NCI-H187 treated with DMSO at 0.1 percent for 48 hours (cell line): ENCODE data around the gene TAF7.
"Not testable (repeated sequence)": the region's sequence is repeated elsewhere in the genome, so short reads cannot be mapped to it uniquely, and the experiment has no call there.

Experiments
- DNase-seq: peaks from one replicate; lab custom pipeline; 2025; lab: John Stamatoyannopoulos, UW

Gene TAF7, protein sequence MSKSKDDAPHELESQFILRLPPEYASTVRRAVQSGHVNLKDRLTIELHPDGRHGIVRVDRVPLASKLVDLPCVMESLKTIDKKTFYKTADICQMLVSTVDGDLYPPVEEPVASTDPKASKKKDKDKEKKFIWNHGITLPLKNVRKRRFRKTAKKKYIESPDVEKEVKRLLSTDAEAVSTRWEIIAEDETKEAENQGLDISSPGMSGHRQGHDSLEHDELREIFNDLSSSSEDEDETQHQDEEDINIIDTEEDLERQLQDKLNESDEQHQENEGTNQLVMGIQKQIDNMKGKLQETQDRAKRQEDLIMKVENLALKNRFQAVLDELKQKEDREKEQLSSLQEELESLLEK

DNA sequence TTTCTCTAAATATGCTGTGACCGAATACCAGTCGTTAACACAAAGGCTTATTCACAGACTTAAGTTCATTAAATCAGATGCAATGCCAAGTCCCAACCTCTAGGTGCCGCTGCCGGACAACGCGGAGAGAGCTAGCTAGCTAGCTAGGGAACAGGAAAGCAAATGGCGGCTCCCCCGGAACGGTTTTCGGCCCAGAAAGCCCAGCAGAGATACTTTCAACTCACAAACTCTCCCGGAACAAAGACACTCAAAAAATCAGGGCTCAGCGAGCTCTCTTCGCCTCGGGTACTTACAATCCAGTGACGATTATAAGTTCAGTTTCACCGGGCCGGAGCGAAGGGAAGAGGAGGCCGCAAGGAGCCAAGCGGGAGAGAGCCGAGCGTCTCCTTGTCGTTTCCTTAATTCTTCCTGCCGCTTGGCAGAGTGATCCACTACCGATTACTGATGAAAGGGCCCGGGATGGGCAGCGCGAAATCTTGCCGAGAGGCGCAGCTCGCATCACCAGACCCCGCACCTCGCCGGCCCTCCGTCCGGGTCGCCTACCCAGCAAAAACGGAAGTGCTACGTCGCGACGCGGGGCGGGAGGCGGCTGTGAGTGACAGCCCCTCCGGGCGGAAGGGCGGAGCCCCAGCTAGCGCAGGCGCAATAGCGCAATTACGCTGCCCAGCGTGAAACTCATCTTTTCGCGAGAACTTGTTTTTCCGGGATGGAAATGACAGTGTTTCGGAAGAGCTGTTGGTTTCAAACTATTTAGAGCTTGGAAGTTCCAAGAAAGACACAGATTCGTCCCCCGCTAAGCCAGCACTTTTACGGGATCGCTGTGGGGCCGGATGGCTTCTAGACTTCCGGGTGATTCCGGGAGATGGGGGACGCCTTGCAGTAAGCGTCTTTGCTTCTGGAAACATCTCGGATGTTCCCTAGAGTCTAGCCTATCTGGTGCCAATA, at the start of gene TAF7:
TSS of gene TAF7 (minus strand) at position 560 of the 945 bp plus-strand sequence. CDS start 740 bp downstream, outside the sequence.
- DNase-seq = peak; percentile 55

DNA sequence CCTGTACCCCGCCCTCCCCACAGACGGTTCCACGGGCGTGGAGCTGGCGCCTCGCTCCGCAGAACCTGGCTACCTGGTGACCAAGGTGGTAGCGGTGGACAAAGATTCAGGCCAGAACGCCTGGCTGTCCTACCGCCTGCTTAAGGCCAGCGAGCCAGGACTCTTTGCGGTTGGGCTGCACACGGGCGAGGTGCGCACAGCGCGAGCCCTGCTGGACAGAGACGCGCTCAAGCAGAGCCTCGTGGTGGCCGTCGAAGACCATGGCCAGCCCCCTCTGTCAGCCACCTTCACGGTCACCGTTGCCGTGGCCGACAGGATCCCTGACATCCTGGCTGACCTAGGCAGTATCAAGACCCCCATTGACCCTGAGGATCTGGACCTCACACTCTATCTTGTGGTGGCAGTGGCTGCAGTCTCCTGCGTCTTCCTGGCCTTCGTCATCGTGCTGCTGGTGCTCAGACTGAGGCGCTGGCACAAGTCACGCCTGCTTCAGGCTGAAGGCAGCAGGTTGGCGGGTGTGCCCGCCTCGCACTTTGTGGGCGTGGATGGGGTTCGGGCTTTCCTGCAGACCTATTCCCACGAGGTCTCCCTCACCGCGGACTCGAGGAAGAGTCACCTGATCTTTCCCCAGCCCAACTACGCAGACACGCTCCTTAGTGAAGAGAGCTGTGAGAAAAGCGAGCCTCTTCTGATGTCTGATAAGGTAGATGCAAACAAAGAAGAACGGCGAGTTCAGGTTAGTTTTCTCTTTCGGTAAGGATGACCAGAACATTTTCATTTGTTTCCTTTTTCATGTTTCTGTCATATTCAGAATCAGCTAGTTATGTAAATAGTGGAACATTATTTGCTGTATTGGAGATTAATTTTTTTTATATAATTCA, 45.7 kb upstream of the TAF7 start:
- DNase-seq = no peak

DNA sequence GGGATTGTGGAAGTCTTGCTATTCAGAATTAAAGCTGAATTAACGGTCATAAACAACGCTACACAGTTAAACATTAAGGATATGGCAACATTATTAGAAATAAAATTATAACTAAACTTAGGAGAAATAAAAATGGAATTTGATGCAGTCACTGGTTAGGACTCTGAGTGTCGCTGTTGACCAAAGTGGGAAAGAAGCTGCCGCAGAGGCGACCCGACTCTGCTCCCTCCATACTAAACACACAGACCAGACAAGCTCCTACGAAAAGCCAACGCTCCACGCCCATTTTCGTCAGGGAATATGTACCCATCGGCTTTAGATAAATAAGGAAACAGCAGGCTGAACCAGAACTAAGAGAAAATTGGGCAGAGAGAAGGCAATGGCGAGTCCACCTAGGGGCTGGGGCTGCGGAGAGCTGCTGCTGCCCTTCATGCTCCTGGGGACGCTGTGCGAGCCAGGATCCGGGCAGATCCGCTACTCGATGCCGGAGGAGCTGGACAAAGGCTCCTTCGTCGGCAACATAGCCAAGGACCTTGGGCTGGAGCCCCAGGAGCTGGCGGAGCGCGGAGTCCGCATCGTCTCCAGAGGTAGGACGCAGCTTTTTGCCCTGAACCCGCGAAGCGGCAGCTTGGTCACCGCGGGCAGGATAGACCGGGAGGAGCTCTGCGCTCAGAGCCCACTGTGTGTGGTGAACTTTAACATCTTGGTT, 43.5 kb upstream of the TAF7 start, which contains the start of gene PCDHGA5:
TSS of gene PCDHGA5 (plus strand) at position 211 of the 709 bp plus-strand sequence. CDS start at position 380, 169 bp downstream.
- no peak for DNase-seq

DNA sequence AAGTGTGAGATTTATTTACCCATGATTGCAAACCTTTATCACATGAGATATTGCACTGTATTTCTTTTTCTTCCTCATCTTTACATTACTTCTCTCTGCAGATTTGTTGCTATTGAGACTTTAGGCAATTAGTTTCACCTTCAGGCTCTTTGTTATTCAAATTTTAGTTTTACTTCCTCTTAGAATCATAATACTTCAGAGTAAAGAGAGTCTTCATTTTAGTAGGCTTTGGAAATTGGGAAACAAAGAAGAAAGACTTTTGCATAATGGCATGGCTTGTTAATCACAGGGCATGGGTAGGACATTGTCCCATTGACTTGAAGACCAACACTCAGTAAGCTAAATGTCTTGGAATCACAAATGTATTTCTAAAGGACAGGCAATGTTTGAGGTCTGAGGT, 42.1 kb upstream of the TAF7 start:
- DNase-seq = no peak

DNA sequence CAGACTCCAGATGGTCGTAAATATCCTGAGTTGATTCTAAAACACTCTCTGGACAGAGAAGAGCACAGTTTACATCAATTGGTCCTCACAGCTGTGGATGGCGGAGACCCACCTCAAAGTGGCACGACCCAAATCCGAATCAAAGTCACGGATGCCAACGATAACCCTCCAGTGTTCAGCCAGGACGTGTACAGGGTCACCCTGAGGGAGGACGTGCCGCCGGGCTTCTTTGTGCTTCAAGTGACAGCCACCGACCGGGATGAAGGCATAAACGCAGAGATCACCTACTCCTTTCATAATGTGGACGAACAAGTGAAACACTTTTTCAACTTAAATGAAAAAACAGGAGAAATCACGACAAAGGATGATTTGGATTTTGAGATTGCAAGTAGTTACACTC, 40.1 kb upstream of the TAF7 start:
- DNase-seq = no peak

DNA sequence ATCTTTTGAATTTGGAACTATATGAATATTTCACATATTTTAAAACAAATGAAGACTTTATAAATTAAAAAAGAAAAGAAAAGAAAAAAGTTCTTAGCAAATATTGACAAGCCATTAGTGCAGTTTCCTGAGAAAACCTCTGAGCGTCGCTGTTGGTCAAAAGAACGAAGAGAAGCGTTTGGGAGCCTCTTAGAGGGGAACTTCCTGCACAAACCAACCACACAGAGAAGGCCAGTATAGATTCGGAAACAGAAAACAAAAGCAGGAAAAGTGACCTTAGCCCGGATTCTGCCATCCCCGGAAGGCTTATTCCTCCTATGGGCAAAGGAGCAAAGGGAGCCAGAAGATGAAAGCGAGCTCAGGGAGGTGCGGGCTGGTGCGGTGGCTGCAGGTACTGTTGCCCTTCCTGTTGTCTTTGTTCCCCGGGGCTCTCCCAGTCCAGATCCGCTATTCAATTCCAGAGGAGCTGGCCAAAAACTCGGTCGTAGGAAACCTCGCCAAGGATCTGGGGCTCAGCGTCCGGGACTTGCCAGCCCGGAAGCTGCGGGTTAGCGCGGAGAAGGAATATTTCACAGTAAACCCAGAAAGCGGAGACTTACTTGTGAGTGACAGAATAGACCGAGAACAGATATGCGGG, 39.3 kb upstream of the TAF7 start, which contains the start of gene PCDHGB2:
TSS of gene PCDHGB2 (plus strand) at position 205 of the 637 bp plus-strand sequence. CDS start at position 347, 142 bp downstream.
- no peak for DNase-seq

DNA sequence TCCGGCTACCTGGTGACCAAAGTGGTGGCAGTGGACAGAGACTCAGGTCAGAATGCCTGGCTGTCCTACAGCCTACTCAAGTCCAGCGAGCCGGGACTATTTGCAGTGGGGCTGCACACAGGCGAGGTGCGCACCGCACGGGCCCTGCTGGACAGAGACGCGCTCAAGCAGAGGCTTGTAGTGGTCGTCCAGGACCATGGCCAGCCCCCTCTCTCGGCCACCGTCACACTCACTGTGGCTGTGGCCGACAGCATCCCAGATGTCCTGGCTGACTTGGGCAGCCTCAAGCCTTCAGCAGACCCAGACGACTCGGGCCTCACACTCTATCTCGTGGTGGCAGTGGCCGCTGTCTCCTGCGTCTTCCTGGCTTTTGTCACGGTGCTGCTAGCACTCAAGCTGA, 36.4 kb upstream of the TAF7 start:
- no peak for DNase-seq

DNA sequence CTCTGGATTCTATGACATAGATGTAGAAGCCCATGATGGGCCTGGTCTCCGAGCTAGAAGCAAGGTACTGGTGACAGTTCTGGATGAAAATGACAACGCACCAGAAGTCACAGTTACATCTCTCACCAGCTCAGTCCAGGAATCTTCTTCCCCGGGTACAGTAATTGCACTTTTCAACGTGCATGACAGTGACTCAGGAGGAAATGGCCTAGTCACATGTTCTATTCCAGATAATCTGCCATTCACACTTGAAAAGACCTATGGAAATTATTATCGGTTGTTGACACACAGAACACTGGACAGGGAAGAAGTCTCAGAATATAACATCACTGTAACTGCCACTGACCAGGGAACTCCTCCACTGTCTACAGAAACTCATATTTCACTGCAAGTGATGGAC, 35.5 kb upstream of the TAF7 start:
- DNase-seq = no peak

DNA sequence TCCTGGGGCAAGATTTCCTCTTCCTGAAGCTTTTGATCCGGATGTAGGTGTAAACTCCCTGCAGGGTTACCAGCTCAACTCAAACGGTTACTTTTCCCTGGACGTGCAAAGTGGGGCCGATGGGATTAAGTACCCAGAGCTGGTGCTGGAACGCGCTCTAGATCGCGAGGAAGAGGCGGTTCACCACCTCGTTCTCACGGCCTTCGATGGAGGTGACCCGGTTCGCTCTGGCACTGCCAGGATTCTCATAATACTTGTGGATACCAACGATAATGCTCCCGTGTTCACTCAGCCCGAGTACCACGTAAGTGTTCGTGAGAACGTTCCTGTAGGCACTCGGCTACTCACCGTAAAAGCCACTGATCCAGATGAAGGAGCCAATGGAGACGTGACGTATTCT, 35.1 kb upstream of the TAF7 start:
- DNase-seq = no peak

DNA sequence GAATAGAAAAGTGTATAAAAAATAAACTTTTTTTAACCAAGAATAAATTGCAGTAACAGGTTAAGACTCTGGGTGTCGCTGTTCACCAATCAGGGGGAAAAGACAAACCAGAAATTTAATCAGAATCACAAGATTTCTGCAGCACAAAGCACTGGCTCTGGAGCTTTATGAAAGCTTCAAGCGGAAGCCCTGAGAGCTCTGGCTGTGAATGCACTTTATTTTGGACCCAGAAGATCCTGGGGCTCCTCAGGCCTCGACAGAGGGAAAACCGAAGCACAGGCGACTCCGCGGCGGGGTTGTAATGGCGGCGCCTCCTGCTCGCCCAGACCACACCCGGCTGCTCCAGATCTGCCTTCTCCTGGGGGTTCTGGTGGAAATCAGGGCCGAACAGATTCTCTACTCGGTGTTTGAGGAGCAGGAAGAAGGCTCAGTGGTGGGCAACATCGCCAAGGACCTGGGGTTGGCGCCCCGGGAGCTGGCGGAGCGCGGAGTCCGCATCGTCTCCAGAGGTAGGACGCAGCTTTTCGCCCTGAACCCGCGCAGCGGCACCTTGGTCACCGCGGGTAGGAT, 34.4 kb upstream of the TAF7 start, which contains the start of gene PCDHGA4:
TSS of gene PCDHGA4 (plus strand) at position 122 of the 570 bp plus-strand sequence. CDS start at position 209, 87 bp downstream.
- DNase-seq = no peak

DNA sequence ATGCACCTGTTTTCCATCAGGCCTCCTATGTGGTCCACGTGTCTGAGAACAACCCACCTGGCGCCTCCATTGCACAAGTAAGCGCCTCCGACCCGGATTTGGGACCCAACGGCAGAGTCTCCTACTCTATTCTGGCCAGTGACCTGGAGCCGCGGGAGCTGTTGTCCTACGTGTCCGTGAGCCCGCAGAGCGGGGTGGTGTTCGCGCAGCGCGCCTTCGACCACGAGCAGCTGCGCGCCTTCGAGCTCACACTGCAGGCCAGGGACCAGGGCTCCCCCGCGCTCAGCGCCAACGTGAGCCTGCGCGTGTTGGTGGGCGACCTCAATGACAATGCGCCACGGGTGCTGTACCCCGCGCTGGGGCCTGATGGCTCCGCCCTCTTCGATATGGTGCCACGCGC, 31.0 kb upstream of the TAF7 start:
- DNase-seq = no peak

DNA sequence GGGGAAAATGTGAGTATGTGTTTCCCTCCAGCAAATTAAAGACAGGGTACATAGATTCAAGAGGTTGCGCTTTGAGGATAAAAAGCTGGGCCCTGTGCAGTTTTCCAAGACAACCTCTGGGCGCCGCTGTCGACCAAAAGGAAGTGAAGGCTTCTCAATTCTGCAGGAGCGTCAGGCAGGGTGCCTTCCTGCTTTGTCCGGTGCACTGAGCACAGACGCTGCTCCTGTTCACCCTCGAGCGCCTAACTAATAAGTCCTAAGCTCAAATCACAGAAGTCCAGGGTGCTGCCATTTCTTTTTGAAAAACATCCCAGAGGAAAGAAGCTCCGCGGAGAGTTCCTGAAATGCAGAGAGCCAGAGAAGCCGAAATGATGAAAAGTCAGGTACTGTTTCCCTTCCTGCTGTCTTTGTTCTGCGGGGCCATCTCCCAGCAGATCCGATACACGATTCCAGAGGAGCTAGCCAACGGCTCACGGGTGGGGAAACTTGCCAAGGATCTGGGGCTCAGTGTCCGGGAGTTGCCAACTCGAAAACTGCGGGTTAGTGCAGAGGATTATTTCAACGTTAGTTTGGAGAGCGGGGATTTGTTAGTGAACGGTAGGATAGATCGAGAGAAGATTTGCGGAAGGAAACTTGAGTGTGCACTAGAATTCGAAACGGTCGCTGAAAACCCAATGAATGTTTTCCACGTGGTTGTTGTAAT, 29.5 kb upstream of the TAF7 start, which contains the start of gene PCDHGB1:
TSS of gene PCDHGB1 (plus strand) at position 183 of the 703 bp plus-strand sequence. CDS start at position 345, 162 bp downstream.
- DNase-seq = no peak

DNA sequence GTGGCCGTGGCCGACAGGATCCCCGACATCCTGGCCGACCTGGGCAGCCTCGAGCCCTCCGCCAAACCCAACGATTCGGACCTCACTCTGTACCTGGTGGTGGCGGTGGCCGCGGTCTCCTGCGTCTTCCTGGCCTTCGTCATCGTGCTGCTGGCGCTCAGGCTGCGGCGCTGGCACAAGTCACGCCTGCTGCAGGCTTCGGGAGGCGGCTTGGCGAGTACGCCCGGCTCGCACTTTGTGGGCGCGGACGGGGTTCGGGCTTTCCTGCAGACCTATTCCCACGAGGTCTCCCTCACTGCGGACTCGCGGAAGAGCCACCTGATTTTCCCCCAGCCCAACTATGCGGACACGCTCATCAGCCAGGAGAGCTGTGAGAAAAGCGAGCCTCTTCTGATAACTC, 25.4 kb upstream of the TAF7 start:
- not testable (repeated sequence) for DNase-seq

DNA sequence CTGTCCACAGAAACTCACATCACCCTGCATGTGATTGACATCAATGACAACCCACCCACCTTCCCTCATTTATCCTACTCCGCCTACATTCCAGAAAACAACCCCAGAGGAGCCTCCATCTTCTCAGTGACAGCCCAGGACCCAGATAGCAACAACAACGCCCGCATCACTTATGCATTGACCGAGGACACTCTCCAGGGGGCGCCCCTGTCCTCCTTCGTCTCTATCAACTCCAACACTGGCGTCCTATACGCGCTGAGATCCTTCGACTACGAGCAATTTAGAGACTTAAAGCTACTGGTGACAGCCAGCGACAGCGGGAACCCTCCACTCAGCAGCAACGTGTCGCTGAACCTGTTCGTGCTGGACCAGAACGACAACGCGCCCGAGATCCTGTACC, 24.7 kb upstream of the TAF7 start:
- DNase-seq = no peak

DNA sequence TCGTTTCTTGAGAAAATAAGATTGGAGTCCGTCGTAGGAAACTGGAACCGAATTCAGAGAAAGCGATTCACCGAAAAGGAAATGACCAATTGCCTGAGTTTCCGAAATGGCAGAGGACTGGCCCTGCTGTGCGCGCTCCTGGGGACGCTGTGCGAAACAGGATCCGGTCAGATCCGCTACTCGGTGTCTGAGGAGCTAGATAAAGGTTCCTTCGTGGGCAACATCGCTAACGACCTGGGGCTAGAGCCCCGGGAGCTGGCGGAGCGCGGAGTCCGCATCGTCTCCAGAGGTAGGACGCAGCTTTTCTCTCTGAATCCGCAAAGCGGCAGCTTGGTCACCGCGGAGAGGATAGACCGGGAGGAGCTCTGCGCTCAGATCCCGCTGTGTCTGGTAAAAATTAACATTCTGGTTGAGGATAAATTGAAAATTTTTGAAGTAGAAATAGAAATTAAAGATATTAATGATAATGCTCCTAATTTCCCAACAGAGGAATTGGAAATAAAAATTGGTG, 23.4 kb upstream of the TAF7 start:
- DNase-seq = no peak

DNA sequence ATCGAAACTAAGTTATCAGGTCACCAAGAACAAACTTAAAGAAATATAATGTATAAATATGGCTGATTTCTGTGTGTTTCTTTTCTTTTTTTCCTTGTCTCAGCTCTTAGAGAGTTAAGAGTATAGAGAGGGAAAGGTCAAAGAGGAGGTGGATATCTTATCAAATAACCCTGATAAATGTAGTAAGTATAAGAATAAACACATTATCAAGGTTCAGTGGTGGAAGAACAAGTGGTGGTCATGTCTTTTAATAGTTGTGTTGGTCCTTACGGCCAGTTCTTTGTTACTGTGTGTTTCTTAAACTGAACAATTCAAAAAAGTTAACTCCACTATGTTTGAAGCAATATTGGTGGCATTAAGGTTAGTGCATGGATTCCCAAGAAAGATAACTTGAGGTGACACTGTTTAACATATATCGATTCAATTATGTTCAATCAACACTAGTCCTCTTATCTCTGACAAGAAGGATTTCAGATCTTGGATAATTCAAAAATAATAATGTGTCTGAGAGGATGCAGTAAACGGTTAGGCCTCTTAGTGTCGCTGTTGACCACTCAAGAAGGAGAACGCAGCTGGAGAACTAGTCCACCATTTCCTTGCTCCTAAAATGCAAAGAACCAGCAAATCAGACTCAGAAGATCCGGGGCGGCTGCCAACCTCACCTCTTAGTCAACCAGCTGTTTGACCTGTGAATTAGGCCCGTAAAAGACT, 22.8 kb upstream of the TAF7 start, which contains the start of gene PCDHGA3:
TSS of gene PCDHGA3 (plus strand) at position 588 of the 711 bp plus-strand sequence. CDS start 205 bp downstream, outside the sequence.
- DNase-seq = no peak

DNA sequence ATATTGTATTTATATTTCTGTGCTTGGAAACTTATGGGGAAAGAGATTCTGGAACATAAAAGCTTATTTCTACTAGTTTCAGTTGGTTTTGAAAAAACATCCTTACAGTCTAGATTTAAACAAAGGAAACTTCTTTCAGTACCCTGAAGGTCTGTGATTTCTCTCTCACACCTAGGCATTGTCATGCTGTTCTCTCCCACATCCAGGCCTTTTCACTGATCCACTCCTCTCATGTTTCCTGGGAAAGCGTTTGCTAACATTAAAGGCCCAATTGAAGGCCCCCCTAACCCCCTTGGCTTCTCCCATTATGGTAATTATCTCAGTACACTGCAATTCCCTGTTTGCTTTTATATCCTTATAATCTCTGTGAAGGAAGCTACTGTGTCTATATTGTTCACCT, 22.2 kb upstream of the TAF7 start:
- no peak for DNase-seq

DNA sequence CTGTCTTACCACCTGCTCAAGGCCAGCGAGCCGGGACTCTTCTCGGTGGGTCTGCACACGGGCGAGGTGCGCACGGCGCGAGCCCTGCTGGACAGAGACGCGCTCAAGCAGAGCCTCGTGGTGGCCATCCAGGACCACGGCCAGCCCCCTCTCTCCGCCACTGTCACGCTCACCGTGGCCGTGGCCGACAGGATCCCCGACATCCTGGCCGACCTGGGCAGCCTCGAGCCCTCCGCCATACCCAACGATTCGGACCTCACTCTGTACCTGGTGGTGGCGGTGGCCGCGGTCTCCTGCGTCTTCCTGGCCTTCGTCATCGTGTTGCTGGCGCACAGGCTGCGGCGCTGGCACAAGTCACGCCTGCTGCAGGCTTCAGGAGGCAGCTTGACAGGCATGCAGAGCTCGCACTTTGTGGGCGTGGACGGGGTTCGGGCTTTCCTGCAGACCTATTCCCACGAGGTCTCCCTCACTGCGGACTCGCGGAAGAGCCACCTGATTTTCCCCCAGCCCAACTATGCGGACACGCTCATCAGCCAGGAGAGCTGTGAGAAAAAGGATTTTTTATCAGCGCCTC, 20.3 kb upstream of the TAF7 start:
- not testable (repeated sequence) for DNase-seq
